HG03159 (cell line): ENCODE data around the gene HTRA3.
"Not testable (repeated sequence)": the region's sequence is repeated elsewhere in the genome, so short reads cannot be mapped to it uniquely, and the experiment has no call there.

Source experiments
- ATAC-seq: cut with Tn5 transposase; IDR thresholded peaks from one replicate; pipeline ENCODE4 v1.9.1; 2021; ENCODE audit warnings: mild to moderate bottlenecking, moderate library complexity; ENCODE audit not compliant: unreplicated experiment

The HTRA3 gene

DNA sequence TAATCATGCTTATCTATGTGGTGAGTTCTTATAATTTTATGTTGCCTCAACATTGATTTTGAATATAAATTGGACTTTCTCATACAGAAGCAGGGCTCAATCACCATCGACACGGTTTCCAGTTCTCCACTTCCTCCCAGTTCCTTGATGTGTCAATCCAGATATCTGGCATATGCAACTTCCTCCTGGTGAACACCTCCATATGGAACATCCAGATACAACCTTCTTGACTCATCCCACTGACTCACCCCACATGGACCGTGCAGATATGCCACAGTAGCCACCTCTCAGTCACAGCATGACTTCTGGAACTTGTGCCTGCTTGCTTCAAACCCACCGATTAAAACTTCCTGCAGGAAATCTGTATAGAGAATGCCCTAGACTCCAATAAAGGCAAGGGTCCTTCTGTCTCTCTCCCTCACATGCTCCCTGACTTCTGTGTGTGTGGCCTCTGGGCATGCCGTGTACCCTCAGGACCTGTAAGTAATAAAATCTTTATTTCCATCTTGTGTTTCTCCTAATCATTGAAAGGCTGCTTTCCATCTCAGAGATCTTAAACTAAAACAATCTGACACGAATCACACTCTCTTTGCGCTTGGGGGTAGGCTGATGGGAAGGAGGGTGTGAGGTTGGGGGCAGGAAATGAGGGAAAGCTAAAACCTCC, 67.0 kb downstream of the HTRA3 start:
- ATAC-seq, result no peak

- ATAC-seq, result no peak
Measured at GRCh38 chr4:8338351-8338961, 68.9 kb downstream of the HTRA3 start.

GRCh38 chr4:8340781-8341241, 71.3 kb downstream of the HTRA3 start:
- no peak for ATAC-seq

- ATAC-seq, result not testable (repeated sequence)
Measured at GRCh38 chr4:8341281-8341680, 71.7 kb downstream of the HTRA3 start.

DNA sequence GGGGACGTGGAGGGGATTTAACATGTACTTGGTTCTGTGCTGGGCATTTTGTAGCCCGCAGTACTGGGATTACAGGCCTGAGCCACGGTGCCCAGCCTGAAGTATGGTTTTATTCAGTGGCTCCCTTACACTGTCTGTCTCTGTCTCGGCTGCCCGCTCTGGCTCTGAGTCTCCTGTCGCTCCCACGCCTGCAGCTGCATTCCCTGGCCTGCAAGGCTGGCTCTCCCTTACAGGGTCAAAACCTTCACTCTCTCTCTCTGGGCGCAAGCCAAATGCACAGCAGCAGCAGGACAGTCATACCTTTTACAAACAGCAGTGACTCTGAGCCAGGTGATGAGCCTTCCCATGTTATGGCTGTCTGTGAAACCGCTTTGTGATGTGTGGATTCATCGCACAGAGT, 72.1 kb downstream of the HTRA3 start:
- no peak for ATAC-seq

DNA sequence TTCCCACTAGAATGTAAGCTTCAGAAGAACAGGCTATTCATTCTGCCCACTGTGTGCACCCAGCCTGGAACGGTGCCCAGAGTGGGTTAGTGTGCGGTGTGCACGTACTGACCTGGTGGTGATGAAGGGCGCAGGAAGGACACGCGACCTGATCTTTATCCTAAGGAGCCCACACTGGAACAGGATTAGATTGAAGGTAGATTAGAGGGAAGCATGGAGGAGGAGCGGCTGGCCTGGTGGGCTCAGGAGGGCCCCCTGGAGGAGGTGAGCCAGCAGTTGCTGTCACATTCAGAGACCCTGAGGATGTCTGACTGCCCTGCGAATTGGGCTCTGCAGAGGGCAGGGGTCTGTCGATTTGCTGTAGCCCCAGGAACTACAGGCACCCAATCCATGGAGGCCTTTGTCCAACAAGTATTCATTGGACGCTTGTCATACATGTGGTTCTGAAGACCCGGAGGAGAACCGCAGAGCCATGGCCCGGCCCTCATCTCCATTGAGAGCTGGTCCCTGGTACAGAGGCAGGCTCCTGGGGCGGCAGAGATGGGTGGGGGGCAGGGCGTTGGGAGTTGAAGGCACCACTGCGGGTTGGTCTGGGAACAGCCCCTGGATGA, 73.2 kb downstream of the HTRA3 start:
- ATAC-seq, result no peak

DNA sequence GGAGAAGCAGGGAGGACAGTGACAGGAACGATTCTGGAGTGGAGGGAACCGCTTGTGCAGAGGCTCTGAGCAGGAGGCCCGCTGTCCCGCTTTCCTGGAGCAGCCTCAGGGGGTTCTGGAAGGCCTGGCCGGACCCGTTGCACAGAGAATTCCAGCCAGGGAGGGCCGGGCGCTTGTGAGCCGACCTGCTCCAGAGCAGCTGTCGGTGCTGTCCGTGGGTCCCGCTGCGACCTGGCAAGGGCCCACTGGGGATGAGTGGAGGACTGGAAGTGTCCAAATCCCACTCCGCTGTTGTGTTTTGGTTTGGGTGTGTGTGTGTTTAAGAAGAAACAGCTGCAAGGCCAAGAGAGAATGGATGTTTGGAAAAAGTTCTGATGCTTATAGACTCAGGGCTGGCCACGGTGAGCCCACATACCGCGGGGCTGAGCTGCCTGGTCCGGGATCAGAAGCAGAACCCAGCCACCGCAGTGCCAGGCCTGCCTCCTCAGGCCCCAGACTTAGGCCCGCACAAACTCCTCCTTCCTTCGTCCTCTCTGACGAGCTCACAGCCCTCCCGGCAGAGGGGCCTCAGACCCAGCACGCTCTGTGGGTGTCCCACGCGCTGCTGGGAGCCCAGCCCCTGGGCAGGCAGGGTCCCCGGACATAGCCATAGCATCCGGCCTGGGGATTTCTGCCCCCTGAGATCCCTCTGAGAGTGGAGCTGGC, 73.9 kb downstream of the HTRA3 start:
- ATAC-seq, result no peak

GRCh38 chr4:8343967-8344331, 74.4 kb downstream of the HTRA3 start:
- no peak for ATAC-seq

GRCh38 chr4:8344377-8344776, 74.8 kb downstream of the HTRA3 start:
- ATAC-seq, result no peak

DNA sequence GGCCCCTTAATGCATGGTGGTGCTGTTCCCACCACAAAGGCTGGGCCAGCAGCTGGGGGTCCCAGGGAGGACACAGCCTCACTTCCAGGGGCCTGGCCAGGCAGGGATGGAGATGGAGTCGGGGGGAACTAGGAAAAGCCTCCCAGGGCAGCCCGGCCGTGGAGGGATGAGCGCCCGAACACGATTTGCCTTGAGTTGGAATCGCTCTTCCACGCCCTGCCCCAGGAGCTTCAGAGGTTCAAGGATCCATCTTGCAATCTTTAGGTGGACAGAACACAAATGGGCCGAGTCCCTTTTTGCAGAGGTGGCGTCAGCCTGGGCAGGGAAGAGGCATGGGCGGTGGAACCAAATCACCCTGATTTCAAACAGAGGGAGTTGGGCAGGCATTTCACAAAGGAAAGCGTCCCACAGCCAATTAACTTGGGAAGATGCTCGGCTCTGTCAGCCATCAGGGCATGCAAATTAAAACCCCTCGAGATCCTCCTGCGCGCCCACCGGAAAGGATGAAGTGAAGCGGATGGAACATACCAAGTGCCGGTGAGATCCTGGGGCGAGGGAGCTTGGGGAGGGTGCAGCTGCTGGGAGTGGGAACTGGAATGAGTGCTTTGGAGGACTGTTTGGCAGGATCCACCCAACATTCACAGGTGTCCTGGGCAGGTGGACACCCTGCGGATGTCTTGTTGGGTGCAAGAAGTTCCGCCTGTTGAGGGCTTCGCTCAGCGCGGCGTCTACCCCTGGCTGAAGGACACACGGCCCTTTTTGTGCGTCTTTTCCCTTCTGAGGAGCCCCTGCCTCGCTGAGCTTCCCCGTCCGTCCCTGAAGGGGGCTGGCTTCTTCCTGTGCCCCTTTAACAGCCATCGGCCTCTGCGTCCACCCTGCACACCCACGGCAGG, 75.7 kb downstream of the HTRA3 start:
- no peak for ATAC-seq

DNA sequence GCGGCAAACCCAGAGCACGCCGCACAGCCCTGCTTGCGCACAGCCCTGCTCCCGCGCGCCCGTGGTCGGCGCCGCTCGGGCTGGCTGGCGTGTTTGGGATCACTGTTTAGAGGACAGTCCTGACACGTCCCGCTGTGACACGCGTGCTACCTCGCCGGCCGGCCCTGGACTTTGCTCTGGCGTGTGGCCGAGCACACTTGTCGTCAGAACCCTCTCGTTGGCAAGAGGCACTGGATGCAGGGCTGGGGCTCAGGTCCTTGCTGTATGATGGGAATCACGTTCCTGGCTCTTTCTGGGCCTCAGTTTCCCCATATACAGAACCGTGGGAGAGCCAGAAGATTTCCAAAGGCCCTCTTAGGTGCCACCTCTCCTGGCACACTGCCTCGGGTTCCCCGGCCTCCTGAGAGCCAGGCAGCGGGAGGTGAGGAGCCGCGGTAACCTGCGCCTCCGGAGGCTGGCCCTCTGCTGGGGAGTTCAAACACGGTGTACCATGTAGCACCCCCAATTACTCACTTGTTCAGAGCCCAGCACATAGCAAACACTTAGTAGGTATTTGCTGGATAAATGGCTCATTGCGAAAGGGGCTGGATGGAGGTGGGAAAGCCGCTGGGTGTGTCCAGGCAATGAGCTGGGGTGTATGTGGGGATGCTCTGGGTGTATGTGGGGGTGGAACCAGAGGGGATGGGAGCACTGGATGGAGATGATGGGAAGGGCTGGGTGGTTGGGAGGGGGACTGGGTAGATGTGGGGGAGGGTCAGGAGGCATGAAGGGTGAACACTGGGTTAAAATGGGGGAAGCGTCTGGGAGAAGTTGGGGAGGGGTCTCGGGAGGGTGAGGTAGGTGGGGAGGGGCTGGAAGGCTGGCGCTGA, 76.6 kb downstream of the HTRA3 start:
- ATAC-seq, result no peak

DNA sequence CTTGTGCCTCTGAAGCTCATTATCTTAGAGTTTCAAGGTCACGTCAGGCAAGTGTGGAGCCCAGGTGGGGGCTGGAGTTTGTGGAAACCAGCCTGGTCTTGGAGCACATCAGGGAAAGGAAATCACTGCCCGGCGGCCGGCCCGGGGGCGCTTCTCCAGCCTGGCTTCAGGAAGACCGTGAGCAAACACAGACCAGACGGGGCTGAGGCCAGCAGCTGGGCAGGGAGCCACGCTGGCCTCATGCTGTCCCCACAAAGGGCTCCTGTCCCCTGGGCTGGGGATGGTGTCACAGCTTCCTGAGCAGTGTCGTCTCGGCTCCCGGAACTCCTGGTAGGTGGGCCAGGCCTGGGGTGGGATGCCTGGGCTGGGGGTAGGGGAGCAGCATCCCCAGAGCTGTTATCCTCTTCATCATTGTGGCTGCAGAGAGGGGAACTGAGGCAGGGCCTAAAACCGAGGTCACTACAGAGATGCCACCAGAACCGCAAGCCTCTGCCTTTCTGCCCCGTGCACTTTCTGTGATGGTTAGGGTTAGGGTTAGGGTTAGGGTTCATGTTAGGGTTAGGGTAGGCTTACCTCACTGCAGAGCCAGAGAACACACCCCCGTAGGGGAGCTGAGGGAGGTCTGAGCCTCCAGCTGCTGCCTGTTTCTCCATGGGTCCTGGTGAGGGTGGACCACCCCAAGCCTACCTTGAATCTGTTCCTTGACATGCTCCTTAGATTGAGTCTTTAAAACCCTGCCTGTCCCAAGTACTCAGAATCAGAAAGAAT, 77.5 kb downstream of the HTRA3 start:
- ATAC-seq, result no peak

- ATAC-seq, result no peak
Measured at GRCh38 chr4:8347660-8348059, 78.1 kb downstream of the HTRA3 start.

- no peak for ATAC-seq
Measured at GRCh38 chr4:8348071-8348470, 78.5 kb downstream of the HTRA3 start.

- ATAC-seq, result not testable (repeated sequence)
Measured at GRCh38 chr4:8349236-8349635, 79.7 kb downstream of the HTRA3 start.

DNA sequence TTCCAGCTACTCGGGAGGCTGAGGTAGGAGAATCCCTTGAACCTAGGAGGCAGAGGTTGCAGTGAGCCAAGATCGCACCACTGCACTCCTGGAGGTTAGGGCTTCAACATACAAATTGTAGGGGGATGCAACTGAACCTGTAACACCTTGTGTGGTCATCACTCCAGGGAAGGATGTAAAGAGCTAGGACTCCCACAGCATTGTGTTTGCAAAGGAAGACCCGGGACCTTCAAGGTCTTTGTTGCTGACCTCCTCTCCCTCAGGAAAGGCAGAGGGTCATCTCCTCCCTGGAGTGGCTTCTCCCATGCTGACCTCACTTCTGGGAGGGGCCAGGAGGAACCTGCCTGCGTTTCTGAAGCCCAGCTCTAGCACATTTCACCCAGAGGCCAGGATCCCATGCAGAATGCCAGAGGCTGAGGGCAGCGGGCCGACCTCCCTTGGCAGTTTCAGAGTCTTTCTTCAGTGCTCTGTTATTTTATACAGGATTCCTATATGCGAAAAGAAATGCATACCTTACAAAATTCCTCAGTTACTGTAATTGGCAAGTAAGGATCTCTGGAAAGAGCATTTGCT, 80.2 kb downstream of the HTRA3 start:
- no peak for ATAC-seq

GRCh38 chr4:8350352-8350751, 80.8 kb downstream of the HTRA3 start:
- no peak for ATAC-seq

DNA sequence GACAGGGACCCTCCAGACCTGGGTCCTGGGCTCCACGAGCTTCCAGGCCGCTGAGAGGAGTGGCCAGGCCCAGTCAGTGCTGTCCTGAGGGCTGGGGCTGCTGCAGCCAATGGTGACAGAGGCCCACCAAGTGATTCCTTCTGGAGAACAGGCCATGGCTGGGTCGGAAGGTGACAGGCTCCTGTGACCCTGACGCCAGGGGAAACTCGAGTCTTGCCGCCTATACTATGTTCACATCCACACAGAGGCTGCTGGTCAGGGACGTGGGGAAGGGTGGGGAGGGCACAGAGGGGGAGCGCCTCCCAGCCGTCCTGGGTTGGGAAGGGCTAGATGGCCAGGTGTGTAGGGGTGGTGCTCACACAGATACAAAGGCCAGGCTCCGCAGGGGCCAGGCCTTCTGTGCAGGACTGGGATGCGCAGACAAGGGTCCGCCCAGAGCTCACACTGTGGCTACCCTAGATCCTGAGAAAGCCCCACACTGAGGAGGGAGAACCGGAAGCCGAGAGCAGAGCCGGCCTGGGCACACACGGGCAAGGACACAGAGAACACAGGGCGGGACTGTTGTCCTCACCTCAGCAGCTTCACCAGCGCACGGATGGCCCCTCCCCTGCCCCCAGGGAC, 81.4 kb downstream of the HTRA3 start:
- ATAC-seq, result no peak
